Measurements from ENCODE around the gene ORC3.

- no peak for TF ChIP-seq POLR2A (IDR thresholded peaks at IDR 0.05; ENCODE audit: low read depth, low read length)
- TF ChIP-seq POLR2AphosphoS5 (IDR thresholded peaks at IDR 0.05; ENCODE audit: low read depth, low read length) = no peak
- no peak for TF ChIP-seq TAF1 (IDR thresholded peaks at IDR 0.05; ENCODE audit: borderline replicate concordance, low read depth, low read length)
These were observed 46.4 kb downstream of the ORC3 start for GRCh38 chr6:87636315-87636714.

All from GM12892 (cell line).